Kidney (tissue), 14 donors: Measurements from ENCODE around the gene WHAMM. TPM values are rescaled to one million over a fixed set of nuclear protein-coding genes. Genes with fewer than 3 reads are reported as not detected.

Experiments
- DNase-seq, 5 donors: peaks; one replicate each; pipeline ENCODE4 v3.0.0-alpha.2; 2013 to 2020
- FAIRE-seq: peaks from 2 replicates; lab custom pipeline; 2012; peaks lifted over from hg19 to GRCh38; lab: Jason Lieb, UNC
- H3K27ac ChIP-seq, 2 donors: one replicate each; pipeline ENCODE4 v1.7.0; 2013; ENCODE audit warnings: low read depth in 2 of 2, low read length in 2 of 2, inconsistent platforms in 1 of 2
- H3K27me3 ChIP-seq: one replicate; pipeline ENCODE4 v1.7.1; 2013; ENCODE audit warnings: low read length, inconsistent platforms; ENCODE audit not compliant: control insufficient read depth, insufficient read depth
- H3K36me3 ChIP-seq, 3 donors: one replicate each; pipeline versions ENCODE4 v1.7.0 to v1.7.1; 2013; ENCODE audit warnings: low read length in 3 of 3, control low read depth in 1 of 3, inconsistent platforms in 1 of 3; ENCODE audit not compliant: insufficient read depth in 3 of 3, control insufficient read depth in 2 of 3
- H3K4me1 ChIP-seq, 3 donors: one replicate each; pipeline versions ENCODE4 v1.7.0 to v1.7.1; 2013; ENCODE audit warnings: low read length in 3 of 3, inconsistent platforms in 1 of 3, low read depth in 1 of 3; ENCODE audit not compliant: control insufficient read depth in 2 of 3, insufficient read depth in 2 of 3
- H3K4me3 ChIP-seq, 3 donors: one replicate each; pipeline versions ENCODE4 v1.7.0 to v1.8.1; 2013; ENCODE audit warnings: low read length in 3 of 3, control low read depth in 1 of 3, inconsistent platforms in 1 of 3
- H3K9ac ChIP-seq, 3 donors: one replicate each; pipeline versions ENCODE4 v1.7.0 to v1.7.1; 2013; ENCODE audit warnings: low read length in 3 of 3, control low read depth in 1 of 3, inconsistent platforms in 1 of 3
- H3K9me3 ChIP-seq, 3 donors: one replicate each; pipeline versions ENCODE4 v1.7.0 to v1.7.1; 2013; ENCODE audit warnings: low read length in 3 of 3, control low read depth in 1 of 3, inconsistent platforms in 1 of 3; ENCODE audit not compliant: control insufficient read depth in 2 of 3, insufficient read depth in 1 of 3
- CTCF ChIP-seq: IDR thresholded peaks from 3 replicates; pipeline ENCODE4 v1.5.1; 2012; ENCODE audit warnings: mild to moderate bottlenecking, moderate library complexity, borderline replicate concordance; ENCODE audit not compliant: insufficient read depth; ENCODE audit errors: extremely low read depth
- intact Hi-C: fragments of 100-400 bp; cut with DNase I; formaldehyde crosslinking; loops from one replicate; pipeline ENCODE4 v1.11.1; 2022
- polyA plus RNA-seq: library from polyadenylated mRNA; stranded (reverse); fragments of 350-450 nt; fragmentation: Illumina TruSeq; extraction: RNeasy Lipid Tissue Mini Kit (QIAGEN cat#74804); gene quantifications from one replicate; pipeline ENCODE4 v1.2.3, GENCODE V29; 2014; ENCODE audit warnings: low read depth, low replicate concordance; ENCODE audit not compliant: insufficient read depth
- total RNA-seq: library from RNA; stranded (reverse); fragmentation: NEBNext Ultra II Directional; extraction: Animal tissue kit (Norgen Biotek cat#: 25700); gene quantifications from one replicate; pipeline ENCODE4 v1.2.1, GENCODE V29; 2021
- donor health status: control.
- donor health status: control.
- donor health status: control.
- donor health status: control.
- donor health status: control.
- donor health status: DM: yes; HTN: yes; CAD: no.
- donor health status: Normal renal cell carcinoma (clear cell type).

The WHAMM gene
- total and polyA plus RNA-seq, 2 donors from 2014 or later = 4.0 to 13.8 TPM

- intact Hi-C loops = no loop called here
- Histone ChIP-seq H3K27me3 (no peaks in the 10 kb centered on the region), H3K36me3 (peaks cover 9 to 60% (median 50%) of the 10 kb centered on the region in 3 donors), H3K9ac (no peak overlapping the region), H3K9me3 (no peaks in the 10 kb centered on the region), H3K4me1 (no peaks in the 10 kb centered on the region), H3K4me3 (no peak overlapping the region), H3K27ac (no peak overlapping the region)
- peak in 2 of 5 donors; percentile 22 to 46 for DNase-seq
- no peak for TF ChIP-seq CTCF
- FAIRE-seq = no peak
These were observed 21.2 kb downstream of the WHAMM start for GRCh38 chr15:82830427-82831173.

DNA sequence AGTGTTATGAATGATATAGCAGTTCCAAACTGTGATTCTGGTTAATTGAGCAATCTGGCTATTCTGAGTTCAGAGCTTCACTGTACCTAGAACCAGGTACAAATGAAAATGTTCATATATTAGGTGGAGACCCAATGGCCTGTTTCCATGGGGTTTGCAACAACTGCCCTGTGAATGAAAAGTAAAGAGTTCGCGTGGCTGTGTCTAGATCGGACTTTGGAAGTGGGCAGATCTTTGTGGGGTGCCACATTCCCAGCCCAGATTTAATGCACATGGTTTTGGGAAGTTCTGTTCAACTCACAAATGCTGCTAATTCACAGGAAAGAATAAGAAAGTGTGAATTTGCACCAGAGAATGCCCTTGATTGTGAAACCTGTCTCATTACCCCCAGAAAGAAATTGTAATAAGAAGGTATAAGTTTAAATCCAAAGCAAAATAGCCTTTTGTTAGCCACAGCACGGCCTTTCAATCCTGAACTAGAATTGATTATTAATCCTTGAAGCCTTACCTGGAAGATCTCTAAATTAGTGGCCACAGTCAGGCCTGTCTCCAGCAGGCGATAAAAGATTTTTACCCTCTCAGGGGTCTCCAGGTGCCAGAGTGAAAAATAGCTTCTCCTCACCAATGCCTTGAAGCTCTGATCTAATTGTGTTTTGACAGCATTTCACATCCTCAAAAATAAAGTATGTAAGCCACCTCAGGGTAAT, 22.6 kb downstream of the WHAMM start:
- H3K9ac ChIP-seq = no peak overlapping the region

DNA sequence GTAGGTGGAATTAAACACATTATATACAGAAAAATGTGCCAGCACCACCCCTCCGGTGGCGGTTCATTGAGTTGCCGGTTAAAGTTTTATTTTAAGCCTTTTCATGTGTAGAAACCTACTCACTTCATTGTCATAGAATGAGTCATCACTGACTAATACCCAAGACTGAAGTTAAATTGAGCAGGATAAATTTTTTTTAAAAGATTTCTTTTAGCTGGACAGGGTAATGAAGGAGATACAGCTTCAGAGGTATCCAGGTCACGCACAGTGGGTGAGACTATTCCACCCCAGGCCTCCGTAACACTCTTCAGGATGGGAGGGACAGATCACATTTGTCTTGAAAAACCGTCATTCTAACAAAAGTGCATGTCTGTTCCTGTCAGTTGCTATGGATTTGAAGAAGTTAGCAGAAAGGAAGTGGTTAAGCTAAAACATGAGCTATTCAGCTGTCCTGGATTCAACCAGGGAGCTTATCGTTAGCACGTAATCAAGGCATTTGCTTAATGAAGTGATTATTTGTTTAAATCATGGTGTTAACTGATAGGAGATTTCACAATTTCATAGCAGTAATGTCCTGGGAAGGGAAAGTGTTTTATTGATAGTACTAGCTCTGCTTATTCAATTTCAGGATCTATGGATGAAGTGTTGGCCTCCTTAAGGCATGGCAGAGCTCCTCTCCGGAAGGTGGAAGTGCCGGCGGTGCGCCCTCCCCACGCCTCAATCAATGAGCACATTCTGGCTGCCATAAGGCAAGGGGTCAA, 23.4 kb downstream of the WHAMM start:
- H3K36me3 ChIP-seq = peaks cover 6 to 62% (median 49%) of the 10 kb centered on the region in 3 donors
- H3K27me3 ChIP-seq = no peaks in the 10 kb centered on the region
- H3K9me3 ChIP-seq = no peaks in the 10 kb centered on the region
- peak overlapping the region in 1 of 2 donors; percentile 32 for H3K27ac ChIP-seq
- intact Hi-C loops = no loop called here
- TF ChIP-seq CTCF = no peak
- FAIRE-seq (no peak), DNase-seq (no peak)
- no peak overlapping the region for H3K4me3 ChIP-seq
- H3K9ac ChIP-seq = no peak overlapping the region
- no peaks in the 10 kb centered on the region for H3K4me1 ChIP-seq

More for the DNA sequence above, 22.6 kb downstream of the WHAMM start:
- H3K36me3 ChIP-seq = peaks cover 6 to 61% (median 48%) of the 10 kb centered on the region in 3 donors
- intact Hi-C loops = no loop called here
- no peaks in the 10 kb centered on the region for H3K4me1 ChIP-seq
- H3K27me3 ChIP-seq = no peaks in the 10 kb centered on the region
- no peak for TF ChIP-seq CTCF
- no peaks in the 10 kb centered on the region for H3K9me3 ChIP-seq
- H3K4me3 ChIP-seq = no peak overlapping the region
- DNase-seq (no peak), FAIRE-seq (no peak)
- H3K27ac ChIP-seq = no peak overlapping the region
